ENCODE data around the gene FREM1. TPM values are rescaled to one million over a fixed set of nuclear protein-coding genes. Genes with fewer than 3 reads are reported as not detected.
A peak's percentile ranks its signal among the peaks of the same experiment; 100 is the strongest.

Gene FREM1
- total and polyA plus RNA-seq, 2 of the 13 experiments (the other 11 are each of a cell fraction or from before 2014, with no cell fraction given), result 64.3 to 202 TPM

GRCh38 chr9:14913366-14913765, 3.1 kb upstream of the FREM1 start (continued):
- TF ChIP-seq CREB1 (IDR thresholded peaks at IDR 0.05) (no peak), CREB1 (CRISPR knock-in tag; IDR thresholded peaks at IDR 0.05) (0 out of 2 replicates have a peak, but pooled peaks have one; percentile 12), CBX2 (IDR thresholded peaks at IDR 0.05; ENCODE audit: low read depth, low read length) (no peak), CBX2 (CRISPR knock-in tag; IDR thresholded peaks at IDR 0.05; ENCODE audit: low read depth) (no peak), HDAC6 (IDR thresholded peaks at IDR 0.05; ENCODE audit: low read depth, low read length) (no peak), MIXL1 (CRISPR knock-in tag; IDR thresholded peaks at IDR 0.05) (0 out of 2 replicates have a peak, but pooled peaks have one; percentile 35), SAP130 (CRISPR knock-in tag; IDR thresholded peaks at IDR 0.05; ENCODE audit: low read depth) (peak; percentile 58; the same call in 1 of the 2 replicates), CBX5 (CRISPR knock-in tag; IDR thresholded peaks at IDR 0.05; ENCODE audit: borderline replicate concordance) (no peak), ZIK1 (CRISPR knock-in tag; IDR thresholded peaks at IDR 0.05; ENCODE audit: borderline replicate concordance, low read depth) (no peak), ZBTB20 (CRISPR knock-in tag; IDR thresholded peaks at IDR 0.05; ENCODE audit: borderline replicate concordance, low read depth) (no peak), RFX5 (IDR thresholded peaks at IDR 0.05; ENCODE audit: low read depth, low read length) (no peak), RARA (CRISPR knock-in tag; IDR thresholded peaks at IDR 0.05) (peak; percentile 41; the same call in 1 of the 2 replicates), SSRP1 (CRISPR knock-in tag; IDR thresholded peaks at IDR 0.05) (no peak), RARG (CRISPR knock-in tag; IDR thresholded peaks at IDR 0.05; ENCODE audit: low read depth) (no peak), THAP9 (CRISPR knock-in tag; IDR thresholded peaks at IDR 0.05; ENCODE audit: borderline replicate concordance) (no peak), ZFP36 (IDR thresholded peaks at IDR 0.05; ENCODE audit: borderline replicate concordance, low read depth, low read length, partially characterized antibody) (no peak), REL (CRISPR knock-in tag; conservative IDR thresholded peaks at IDR 0.05) (no peak), GTF2F1 (IDR thresholded peaks at IDR 0.05; ENCODE audit: low read length) (no peak), ZNF672 (CRISPR knock-in tag; IDR thresholded peaks at IDR 0.05) (no peak), PAXIP1 (CRISPR knock-in tag; conservative IDR thresholded peaks at IDR 0.05) (peak; percentile 57), ZNF317 (CRISPR knock-in tag; IDR thresholded peaks at IDR 0.05) (no peak), ATAD3A (CRISPR knock-in tag; IDR thresholded peaks at IDR 0.05) (no peak), CCDC6 (CRISPR knock-in tag; IDR thresholded peaks at IDR 0.05) (no peak), NR2F6 (IDR thresholded peaks at IDR 0.05) (peak; percentile 70), NR2F6 (CRISPR knock-in tag; IDR thresholded peaks at IDR 0.05) (peak; percentile 33; the same call in 1 of the 2 replicates), ZNF275 (CRISPR knock-in tag; IDR thresholded peaks at IDR 0.05; ENCODE audit: borderline replicate concordance) (no peak)
